ENCODE data around the gene SSC5D. TPM values are rescaled to one million over a fixed set of nuclear protein-coding genes. Genes with fewer than 3 reads are reported as not detected.
"Not testable (repeated sequence)": the region's sequence is repeated elsewhere in the genome, so short reads cannot be mapped to it uniquely, and the experiment has no call there.

The SSC5D gene
- total RNA-seq, 1 experiment from 2014 or later = 9.4 TPM

DNA sequence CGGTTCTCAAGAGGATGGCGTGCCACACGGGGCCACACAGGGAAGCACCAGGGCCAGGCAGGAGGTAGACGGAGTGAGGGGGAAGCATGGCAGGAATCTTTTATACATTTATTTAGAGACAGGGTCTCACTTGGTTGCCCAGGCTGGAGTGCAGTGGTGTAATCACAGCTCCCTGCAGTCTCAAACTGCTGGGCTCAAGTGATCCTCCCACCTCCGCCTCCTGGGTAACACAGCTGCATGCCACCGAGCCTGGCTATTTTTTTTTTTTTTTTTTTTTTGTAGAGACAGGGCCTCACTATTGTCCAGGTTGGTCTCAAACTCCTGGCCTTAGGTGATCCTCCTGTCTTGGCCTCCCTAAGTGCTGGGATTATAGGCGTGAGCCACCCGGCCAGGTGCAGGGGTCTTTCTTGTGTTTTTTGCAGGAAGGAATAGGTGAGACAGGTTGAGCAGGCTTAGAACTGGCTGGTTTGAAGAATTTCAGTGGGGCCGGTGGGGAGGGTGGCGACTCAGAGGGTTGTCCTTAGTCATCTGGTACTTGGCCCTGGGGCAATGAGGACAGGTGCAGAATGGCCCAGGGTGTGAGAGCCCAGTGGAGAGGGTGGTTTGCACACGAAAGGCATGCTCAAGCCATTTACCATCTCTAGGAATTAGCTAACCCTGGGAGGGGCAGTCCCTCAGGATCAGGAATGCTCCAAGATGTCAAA, 7.6 kb downstream of the SSC5D start:
- in situ Hi-C loops (cut with HindIII; ENCODE audit: low sequenced_read_pairs) = no loop called here
- DNase-seq (ENCODE audit: low spot score) = no peak

- DNase-seq (ENCODE audit: low spot score); in situ Hi-C loops (cut with HindIII; ENCODE audit: low sequenced_read_pairs): not testable (repeated sequence)
Measured at GRCh38 chr19:55496820-55497219, 8.6 kb downstream of the SSC5D start.

DNA sequence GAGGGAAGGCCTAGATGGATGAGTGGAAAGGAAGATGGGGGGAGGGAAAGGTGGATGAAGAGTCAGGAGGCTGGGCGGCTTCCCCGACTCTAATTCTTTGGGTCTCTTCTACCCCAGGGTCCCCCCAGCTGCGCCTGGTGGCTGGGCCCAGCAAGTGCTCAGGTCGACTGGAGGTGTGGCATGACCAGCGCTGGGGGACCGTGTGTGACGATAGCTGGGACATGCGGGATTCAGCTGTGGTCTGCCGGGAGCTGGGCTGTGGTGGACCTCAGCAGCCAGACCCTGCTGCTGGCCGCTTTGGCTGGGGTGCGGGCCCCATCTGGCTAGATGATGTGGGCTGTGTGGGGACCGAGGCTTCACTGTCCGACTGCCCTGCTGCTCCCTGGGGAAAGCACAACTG, 9.5 kb downstream of the SSC5D start:
- DNase-seq (ENCODE audit: low spot score) = no peak

GRCh38 chr19:55498246-55498840, 10.1 kb downstream of the SSC5D start:
- no peak for DNase-seq (ENCODE audit: low spot score)

More for the DNA sequence above, 9.5 kb downstream of the SSC5D start:
- in situ Hi-C loops (cut with HindIII; ENCODE audit: low sequenced_read_pairs) = no loop called here

DNA sequence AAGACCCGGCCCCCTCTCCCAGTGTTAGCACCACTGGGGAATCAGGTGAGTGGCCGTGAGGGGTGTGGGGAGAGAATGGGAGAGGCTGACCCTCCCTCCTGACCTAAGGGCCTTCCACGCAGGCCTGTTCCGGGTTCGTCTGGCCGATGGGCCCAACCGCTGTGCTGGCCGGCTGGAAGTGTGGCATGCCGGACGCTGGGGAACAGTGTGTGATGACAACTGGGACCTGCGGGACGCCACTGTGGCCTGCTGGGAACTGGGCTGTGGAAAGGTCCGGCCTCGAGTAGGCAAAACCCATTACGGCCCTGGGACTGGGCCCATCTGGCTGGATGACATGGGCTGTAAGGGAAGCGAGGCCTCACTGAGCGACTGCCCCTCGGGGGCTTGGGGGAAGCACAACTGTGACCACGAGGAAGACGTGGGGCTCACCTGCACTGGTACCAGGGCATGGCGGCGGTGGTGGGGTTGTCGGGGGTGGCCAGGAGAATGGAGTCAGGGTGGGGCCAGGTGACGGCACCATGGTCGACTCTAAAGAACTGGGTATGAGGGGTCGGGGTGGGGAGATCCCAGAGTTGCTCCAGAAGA, 12.2 kb downstream of the SSC5D start:
- no peak for DNase-seq (ENCODE audit: low spot score)
- in situ Hi-C loops (cut with HindIII; ENCODE audit: low sequenced_read_pairs) = no loop called here

More at GRCh38 chr19:55498246-55498840, 10.1 kb downstream of the SSC5D start:
- in situ Hi-C loops (cut with HindIII; ENCODE audit: low sequenced_read_pairs) = no loop called here

GRCh38 chr19:55502197-55502952, 14.1 kb downstream of the SSC5D start:
- DNase-seq (ENCODE audit: low spot score) = no peak
- in situ Hi-C loops (cut with HindIII; ENCODE audit: low sequenced_read_pairs) = no loop called here

DNA sequence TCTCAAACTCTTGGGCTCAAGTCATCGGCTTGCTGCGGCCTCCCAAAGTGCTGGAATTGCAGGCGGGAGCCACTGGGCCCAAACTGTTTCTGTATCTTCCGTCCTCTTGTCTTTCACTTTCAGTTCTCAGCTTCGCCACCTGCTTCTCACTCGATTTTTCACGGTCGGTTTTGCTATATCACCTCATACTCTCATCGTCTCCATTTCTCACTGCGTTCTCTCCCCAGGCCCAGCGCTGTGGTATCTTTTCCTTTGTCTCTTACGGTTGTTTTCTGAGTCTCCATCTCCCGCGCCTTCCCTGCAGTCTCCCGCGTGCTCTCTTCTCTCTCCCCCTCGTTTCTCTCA, 14.9 kb downstream of the SSC5D start:
- in situ Hi-C loops (cut with HindIII; ENCODE audit: low sequenced_read_pairs) = no loop called here

DNA sequence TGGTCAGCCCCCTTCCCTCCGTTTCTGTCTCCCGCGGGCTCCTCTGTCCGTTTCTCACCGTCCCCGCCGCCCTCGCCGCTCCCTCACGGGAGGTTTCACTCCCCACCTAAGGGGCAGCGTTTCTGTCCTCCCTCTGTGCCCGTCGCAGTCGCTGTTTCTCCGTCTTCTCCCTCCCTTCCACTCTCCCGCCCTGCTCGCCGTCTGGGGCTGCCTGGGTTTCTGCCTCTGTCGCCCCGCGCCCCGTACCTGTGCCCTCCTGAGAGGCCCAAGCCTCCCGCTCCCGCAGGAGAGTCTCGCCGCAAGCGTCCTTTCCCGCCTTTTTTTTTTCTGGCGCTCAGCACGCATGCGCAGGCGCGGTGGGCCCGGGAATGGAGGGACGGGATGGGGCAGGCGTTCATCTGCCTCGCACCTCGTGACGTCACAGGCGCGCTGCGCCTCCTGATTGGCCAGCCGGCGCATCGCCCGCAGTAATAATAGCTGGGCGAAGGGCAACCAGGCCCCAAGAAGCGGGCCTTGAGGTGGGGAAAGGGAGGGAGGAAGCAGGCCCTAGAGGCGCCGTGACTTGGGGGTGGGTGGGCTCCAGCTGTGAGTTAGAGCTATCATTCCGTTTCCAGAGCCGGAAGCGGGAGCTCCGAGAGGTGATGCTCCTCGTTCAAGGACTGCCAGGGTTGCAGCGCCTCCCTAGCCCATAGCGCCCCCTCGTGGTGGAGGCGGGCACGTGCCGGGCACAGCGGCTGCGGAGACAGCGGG, 15.4 kb downstream of the SSC5D start:
- in situ Hi-C loops (cut with HindIII; ENCODE audit: low sequenced_read_pairs) = no loop called here
- DNase-seq (ENCODE audit: low spot score) = peak; percentile 94

More for the DNA sequence above, 14.9 kb downstream of the SSC5D start:
- DNase-seq (ENCODE audit: low spot score) = no peak

- in situ Hi-C loops (cut with HindIII; ENCODE audit: low sequenced_read_pairs) = no loop called here
Measured at GRCh38 chr19:55504252-55504603, 16.0 kb downstream of the SSC5D start.

GRCh38 chr19:55504981-55505380, 16.7 kb downstream of the SSC5D start:
- in situ Hi-C loops (cut with HindIII; ENCODE audit: low sequenced_read_pairs) = no loop called here
- DNase-seq (ENCODE audit: low spot score) = no peak

More at GRCh38 chr19:55504252-55504603, 16.0 kb downstream of the SSC5D start:
- no peak for DNase-seq (ENCODE audit: low spot score)

DNA sequence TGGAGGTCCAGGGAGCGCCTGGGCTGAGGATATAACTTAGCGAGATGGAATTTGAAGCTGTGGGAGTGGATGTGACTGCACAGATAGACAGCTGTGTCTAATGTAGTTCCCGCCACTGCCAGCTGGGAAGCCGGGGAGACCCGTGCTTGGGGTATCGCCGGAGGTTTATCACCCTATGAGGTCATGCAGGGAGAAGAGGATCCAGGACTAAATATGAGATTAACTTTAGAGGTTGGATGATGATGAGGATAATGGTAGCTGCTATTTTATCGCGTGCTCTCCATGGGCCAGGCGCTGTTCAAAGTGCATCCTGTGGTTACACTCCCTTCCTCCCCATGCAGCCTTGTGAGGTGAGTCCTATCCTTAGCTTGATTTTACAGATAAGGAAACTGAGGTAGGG, 19.9 kb downstream of the SSC5D start:
- DNase-seq (ENCODE audit: low spot score) = no peak
- in situ Hi-C loops (cut with HindIII; ENCODE audit: low sequenced_read_pairs) = no loop called here

- in situ Hi-C loops (cut with HindIII; ENCODE audit: low sequenced_read_pairs) = no loop called here
- peak; percentile 96 for DNase-seq (ENCODE audit: low spot score)
Measured at GRCh38 chr19:55516878-55517620, 28.8 kb downstream of the SSC5D start.

- DNase-seq (ENCODE audit: low spot score) = no peak
- in situ Hi-C loops (cut with HindIII; ENCODE audit: low sequenced_read_pairs) = no loop called here
Measured at GRCh38 chr19:55519451-55520311, 31.4 kb downstream of the SSC5D start.

DNA sequence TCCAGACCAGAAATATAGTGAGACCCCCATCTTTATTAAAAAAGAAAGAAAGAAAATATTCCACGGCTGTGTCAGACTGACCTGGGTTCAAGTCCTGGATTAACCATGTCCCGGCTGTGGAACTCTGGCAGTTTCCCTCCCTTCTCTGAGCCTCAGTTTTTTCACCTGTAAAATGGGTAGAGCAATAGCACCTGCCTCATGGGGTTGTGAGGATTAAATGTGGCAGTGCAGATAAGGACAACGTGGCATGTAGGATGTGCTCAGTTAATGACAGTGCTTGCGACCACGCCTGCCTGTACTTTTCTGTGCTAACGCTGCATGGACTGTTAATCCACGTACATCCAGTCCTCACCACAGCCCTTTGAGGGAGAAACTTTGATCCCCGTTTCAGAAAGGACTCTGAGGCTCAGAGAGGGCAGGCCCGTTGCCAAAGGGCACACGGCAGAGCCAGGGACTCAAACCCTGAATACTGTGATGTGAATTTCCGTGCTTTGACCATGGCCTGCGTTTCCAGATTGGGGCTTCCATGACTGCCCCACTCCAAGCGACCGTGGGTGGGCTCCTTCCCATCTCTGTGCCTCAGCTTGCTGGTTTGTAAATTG, 32.6 kb downstream of the SSC5D start:
- no peak for DNase-seq (ENCODE audit: low spot score)
- in situ Hi-C loops (cut with HindIII; ENCODE audit: low sequenced_read_pairs) = no loop called here

- DNase-seq (ENCODE audit: low spot score) = no peak
- in situ Hi-C loops (cut with HindIII; ENCODE audit: low sequenced_read_pairs) = no loop called here
Measured at GRCh38 chr19:55525289-55526101, 37.3 kb downstream of the SSC5D start.
